ENCODE measurements around the gene NEK10. TPM values are rescaled to one million over a fixed set of nuclear protein-coding genes. Genes with fewer than 3 reads are reported as not detected.

Gene NEK10
- total RNA-seq, 1 experiment from 2014 or later, result 1.1 TPM

DNA sequence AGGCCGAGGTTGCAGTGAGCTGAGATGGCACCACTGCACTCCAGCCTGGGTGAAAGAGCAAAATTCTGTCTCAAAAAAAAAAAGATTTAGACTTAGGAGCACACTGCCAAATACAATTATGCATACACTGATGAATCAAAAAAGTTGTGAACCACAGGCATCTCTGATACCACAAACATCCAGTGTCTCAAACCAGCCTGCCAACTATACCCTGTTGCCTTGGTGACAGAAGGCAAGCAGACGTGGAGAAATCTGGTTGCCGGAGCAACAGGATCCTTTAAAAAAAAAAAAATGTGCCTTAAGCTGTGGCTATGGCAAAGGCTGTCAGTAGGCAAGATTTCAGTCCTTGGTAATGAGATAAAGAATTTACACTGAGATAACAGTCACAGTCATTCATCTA, 202.3 kb downstream of the NEK10 start:
- H3K4me1 ChIP-seq, result no peaks in the 10 kb centered on the region
- H3K36me3 ChIP-seq, result no peaks in the 10 kb centered on the region
- H3K27ac ChIP-seq, result no peak overlapping the region
- H3K27me3 ChIP-seq, result no peaks in the 10 kb centered on the region
- DNase-seq, result peak; percentile 35 to 36
- no peak overlapping the region for H3K4me3 ChIP-seq
- H3K9me3 ChIP-seq (replicated peaks), result no peaks in the 10 kb centered on the region

DNA sequence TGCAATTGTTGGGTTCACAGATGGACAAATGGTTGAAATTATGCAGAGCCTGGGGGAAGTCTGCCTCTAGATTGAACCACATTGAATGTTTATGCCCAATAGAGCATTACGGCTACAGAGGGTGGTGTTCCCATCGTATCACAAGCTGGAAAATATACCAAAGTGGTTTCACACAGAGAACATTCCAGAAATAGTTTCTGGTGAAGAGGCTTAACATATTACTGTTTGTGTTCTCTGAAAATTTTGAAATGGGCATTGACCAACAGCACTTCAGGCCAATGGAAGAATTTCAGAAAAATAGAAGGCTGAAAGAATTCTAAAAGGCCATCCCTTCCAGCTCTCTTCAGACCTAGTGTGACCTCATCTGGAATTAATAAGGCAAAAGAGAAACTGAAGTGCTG, 203.9 kb downstream of the NEK10 start:
- no peaks in the 10 kb centered on the region for H3K4me1 ChIP-seq
- no peaks in the 10 kb centered on the region for H3K9me3 ChIP-seq (replicated peaks)
- DNase-seq, result peak; percentile 8 to 26
- H3K36me3 ChIP-seq, result no peaks in the 10 kb centered on the region
- no peak overlapping the region for H3K27ac ChIP-seq
- no peak overlapping the region for H3K4me3 ChIP-seq
- H3K27me3 ChIP-seq, result no peaks in the 10 kb centered on the region

DNA sequence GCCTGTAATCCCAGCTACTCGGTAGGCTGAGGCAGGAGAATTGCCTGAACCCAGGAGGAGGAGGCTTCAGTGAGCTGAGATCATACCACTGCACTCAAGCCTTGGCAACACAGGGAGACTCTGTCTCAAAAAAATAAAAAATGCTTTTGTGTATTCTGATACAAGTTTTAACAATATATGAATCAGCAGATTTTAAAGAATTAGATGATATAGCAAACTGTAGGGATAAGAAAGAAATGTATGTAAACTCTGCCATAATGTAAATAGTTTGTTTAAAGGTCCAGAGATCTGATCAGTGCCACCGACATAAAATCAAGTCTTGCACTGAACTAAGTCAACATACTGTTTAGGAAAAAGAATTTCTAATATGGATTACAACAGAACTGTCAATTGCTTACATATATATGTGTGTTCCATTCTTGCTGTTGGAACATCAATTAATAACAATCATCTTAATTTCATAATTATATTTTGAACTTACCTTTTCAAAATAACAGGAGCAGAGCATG, 208.3 kb downstream of the NEK10 start:
- Histone ChIP-seq H3K4me1 (no peaks in the 10 kb centered on the region), H3K4me3 (no peak overlapping the region), H3K36me3 (no peaks in the 10 kb centered on the region), H3K27me3 (no peaks in the 10 kb centered on the region), H3K9me3 (replicated peaks) (no peaks in the 10 kb centered on the region), H3K27ac (no peak overlapping the region)
- DNase-seq, result no peak

DNA sequence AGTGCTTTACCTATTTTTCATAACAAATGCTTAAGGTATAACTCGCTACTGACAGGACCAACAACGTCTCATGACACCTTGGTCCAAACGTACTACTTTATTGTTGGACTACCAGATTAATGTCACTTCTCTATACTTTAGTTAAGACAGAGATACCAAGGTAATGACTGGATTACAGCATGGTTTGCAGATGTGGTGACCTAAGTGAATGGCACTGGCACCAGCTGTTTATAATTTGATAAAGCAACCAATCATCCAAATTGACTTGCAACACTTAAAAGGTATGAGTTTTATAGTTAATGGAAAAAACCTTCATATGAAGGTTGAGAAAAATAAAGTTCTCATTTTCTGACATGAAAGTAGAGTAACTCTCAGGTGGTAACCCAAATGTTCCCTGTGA, 209.0 kb downstream of the NEK10 start:
- Histone ChIP-seq H3K4me1 (no peaks in the 10 kb centered on the region), H3K9me3 (replicated peaks) (no peaks in the 10 kb centered on the region), H3K36me3 (no peaks in the 10 kb centered on the region), H3K4me3 (no peak overlapping the region), H3K27ac (no peak overlapping the region), H3K27me3 (no peaks in the 10 kb centered on the region)
- no peak for DNase-seq

DNA sequence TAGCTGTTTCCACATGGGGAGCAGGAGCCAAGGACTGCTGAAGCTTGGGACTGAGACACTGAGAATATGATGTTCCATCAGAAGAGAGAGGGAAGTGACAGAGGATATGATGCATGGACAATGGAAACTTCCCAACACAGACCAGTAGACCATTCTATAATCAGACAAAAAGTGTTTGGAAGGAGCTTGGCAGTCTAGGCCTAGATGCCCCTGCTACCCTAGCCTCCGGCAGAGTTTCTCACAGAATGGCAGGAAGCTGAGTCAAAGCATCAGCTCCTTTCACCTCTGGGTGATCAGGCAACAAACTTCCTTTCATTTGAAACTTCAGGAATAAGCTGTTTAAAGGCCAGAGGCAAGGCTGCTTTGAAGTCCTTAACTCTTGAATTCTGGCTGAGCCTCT, 222.0 kb downstream of the NEK10 start:
- DNase-seq, result no peak
- H3K4me3 ChIP-seq, result no peak overlapping the region

DNA sequence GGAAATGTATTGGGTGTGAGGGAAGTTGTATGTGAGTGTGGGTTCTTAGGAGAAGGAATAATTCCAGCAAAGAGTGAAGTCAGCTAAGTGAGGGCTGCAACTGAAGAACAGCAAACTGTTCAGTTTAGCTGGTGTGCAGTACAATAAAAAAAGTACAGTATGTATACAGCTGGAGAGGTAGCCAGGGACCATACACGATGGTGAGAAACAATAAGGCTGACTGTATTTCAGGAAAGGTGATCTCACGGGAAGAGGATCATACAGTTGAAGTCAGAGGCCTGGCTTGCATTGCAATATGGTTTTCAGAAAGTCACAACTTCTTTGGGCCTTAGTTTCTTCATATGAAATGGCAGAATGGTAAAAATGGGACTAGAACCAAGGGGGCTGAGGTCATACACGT, 222.4 kb downstream of the NEK10 start:
- no peak overlapping the region for H3K4me3 ChIP-seq
- H3K9me3 ChIP-seq (replicated peaks), result no peaks in the 10 kb centered on the region
- no peaks in the 10 kb centered on the region for H3K4me1 ChIP-seq
- H3K36me3 ChIP-seq, result no peaks in the 10 kb centered on the region
- no peaks in the 10 kb centered on the region for H3K27me3 ChIP-seq
- H3K27ac ChIP-seq, result no peak overlapping the region
- DNase-seq, result no peak

More for the DNA sequence above, 222.0 kb downstream of the NEK10 start:
- Histone ChIP-seq H3K27me3 (no peaks in the 10 kb centered on the region), H3K4me1 (no peaks in the 10 kb centered on the region), H3K27ac (no peak overlapping the region), H3K9me3 (replicated peaks) (no peaks in the 10 kb centered on the region), H3K36me3 (no peaks in the 10 kb centered on the region)

DNA sequence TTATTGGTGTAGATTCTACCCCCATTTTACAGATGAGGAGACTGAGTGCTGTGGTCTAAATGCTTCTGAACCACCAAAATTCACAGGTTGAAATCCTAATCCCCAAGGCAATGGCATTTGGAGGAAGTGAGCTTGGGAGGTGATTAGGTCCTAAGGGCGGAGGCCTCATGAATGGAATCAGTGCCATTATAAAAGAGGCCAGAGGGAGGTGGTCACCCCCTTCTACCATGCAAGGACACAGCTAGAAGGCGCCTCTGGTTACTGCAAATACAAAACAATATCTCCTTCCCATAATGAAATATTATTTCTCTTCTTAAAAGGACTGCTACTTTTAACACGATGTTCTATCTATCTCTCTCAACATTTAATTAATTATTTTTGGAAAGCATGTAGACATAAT, 223.5 kb downstream of the NEK10 start:
- H3K27ac ChIP-seq, result no peak overlapping the region
- H3K27me3 ChIP-seq, result no peaks in the 10 kb centered on the region
- no peaks in the 10 kb centered on the region for H3K9me3 ChIP-seq (replicated peaks)
- DNase-seq, result no peak
- H3K4me1 ChIP-seq, result no peaks in the 10 kb centered on the region
- no peaks in the 10 kb centered on the region for H3K36me3 ChIP-seq
- H3K4me3 ChIP-seq, result no peak overlapping the region

DNA sequence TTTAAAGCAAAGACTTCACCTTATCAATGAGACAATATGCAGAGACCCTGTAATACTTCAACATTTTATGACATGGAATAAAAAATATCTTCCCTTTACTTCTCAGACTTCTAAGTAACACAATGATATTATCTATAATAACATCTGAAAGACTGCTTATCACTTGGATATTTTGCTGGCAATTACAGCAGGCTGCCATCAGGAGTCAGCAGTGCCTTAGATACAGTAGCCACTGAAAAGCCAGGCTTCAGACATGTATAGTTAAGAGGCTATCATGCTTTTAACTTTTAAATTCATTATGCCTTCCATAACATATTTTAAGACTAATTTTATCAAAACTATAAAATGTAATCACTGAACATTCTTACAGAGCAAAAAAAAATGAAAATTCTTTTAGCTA, 227.5 kb downstream of the NEK10 start:
- peak in 1 of 2 experiments; percentile 52 for DNase-seq
- Histone ChIP-seq H3K27me3 (peaks cover under 1% of the 10 kb centered on the region; the same call in 1 of the 2 replicates), H3K27ac (no peak overlapping the region)

DNA sequence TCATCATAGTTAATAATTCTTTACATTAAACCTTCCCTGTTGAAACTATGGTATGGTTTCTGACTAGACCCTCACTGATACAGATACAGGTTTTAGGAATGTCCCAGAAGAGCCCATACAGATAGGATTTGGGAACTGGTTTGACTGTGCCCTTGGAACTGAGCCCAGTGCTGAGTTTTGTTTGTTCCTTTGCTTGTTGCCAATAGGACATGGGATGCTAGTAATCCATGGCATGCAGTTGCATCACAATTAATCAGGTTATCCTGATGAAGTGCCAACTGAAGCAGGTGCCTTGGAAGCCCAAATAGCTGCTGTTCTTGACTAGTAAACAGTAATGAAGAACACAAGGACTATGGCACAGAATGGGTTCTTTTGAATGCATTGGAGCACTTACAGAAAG, 230.6 kb downstream of the NEK10 start:
- no peak overlapping the region for H3K4me3 ChIP-seq
- no peaks in the 10 kb centered on the region for H3K9me3 ChIP-seq (replicated peaks)
- peaks cover 3% of the 10 kb centered on the region; the same call in 1 of the 2 replicates for H3K27me3 ChIP-seq
- H3K4me1 ChIP-seq, result no peaks in the 10 kb centered on the region
- H3K36me3 ChIP-seq, result no peaks in the 10 kb centered on the region
- DNase-seq, result no peak
- no peak overlapping the region for H3K27ac ChIP-seq

More for the DNA sequence above, 227.5 kb downstream of the NEK10 start:
- H3K4me1 ChIP-seq, result no peaks in the 10 kb centered on the region
- H3K9me3 ChIP-seq (replicated peaks), result no peaks in the 10 kb centered on the region
- H3K36me3 ChIP-seq, result no peaks in the 10 kb centered on the region
- no peak overlapping the region for H3K4me3 ChIP-seq

DNA sequence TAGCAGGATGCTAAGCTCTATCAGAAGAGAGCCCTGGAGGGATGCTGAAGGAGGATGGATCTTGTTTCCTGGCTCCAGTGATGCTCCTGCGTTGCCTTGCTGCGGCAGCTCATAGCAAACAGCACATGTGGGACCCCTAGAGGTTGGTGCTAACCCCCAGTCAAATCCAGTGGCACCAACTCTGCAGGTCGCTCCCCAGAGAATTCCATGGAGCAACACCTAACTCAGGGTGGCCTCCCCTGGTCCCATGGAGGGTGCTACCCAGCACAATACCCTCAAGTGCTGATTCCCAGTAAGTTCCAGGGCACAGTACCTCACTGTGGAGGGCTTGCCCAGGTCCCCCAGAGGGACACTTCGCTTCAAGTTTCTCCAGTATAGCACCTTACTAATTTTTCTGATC, 231.2 kb downstream of the NEK10 start:
- no peak overlapping the region for H3K27ac ChIP-seq
- DNase-seq, result no peak
- no peak overlapping the region for H3K4me3 ChIP-seq
- H3K9me3 ChIP-seq (replicated peaks), result no peaks in the 10 kb centered on the region
- peaks cover 3% of the 10 kb centered on the region; the same call in 1 of the 2 replicates for H3K27me3 ChIP-seq
- H3K4me1 ChIP-seq, result no peaks in the 10 kb centered on the region
- H3K36me3 ChIP-seq, result no peaks in the 10 kb centered on the region

DNA sequence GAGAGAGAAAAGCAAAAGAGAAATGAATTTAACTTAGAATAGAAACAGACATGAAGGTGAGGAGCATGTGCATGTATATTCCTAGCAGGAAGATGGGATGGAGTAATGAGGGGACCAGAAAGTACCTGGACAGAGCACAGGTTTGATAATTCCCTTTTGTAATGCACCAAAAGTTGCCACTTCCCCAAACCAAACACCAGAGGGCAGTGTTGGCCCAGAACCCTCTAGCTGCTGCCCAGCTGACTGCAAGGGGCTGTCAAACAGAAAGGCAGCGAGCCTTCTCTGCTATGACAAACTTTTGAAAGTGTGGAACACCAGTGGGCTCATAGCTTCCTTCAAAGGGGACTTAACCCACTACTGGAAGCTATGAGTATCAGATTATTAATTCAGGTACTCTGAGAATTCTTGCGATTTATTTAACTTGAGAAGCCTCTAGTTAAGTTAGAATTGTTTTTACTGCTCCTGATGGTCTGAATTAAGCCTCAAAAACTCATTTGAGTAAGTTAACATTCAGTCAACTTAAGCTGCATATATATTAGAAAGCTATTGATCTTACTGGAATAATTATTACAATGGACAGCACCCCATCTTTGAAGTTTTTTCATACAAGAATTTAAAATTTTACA, 234.9 kb downstream of the NEK10 start:
- DNase-seq, result peak; percentile 52 to 86
- Histone ChIP-seq H3K4me1 (no peaks in the 10 kb centered on the region), H3K36me3 (no peaks in the 10 kb centered on the region), H3K4me3 (no peak overlapping the region), H3K27ac (no peak overlapping the region), H3K27me3 (peaks cover 3% of the 10 kb centered on the region; the same call in 1 of the 2 replicates), H3K9me3 (replicated peaks) (no peaks in the 10 kb centered on the region)

DNA sequence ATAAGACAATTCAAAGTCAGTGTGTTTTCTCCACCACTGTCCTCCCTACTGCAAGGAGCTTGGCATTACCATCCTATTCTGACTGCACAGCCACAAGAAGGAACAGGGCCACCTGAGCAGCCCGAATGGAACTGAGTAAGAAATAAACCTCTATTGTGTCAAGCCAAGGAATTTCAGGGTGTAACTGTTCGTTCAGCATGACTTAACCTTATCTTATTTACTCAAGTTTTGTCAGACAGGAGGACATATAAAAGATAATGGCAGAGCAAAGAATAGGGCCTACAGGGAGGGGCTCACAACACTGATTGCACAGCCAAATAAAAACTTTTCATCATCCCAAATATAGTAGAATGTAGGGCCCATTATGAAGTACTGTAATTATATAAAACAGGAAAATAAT, 236.1 kb downstream of the NEK10 start:
- H3K36me3 ChIP-seq, result no peaks in the 10 kb centered on the region
- no peak overlapping the region for H3K4me3 ChIP-seq

DNA sequence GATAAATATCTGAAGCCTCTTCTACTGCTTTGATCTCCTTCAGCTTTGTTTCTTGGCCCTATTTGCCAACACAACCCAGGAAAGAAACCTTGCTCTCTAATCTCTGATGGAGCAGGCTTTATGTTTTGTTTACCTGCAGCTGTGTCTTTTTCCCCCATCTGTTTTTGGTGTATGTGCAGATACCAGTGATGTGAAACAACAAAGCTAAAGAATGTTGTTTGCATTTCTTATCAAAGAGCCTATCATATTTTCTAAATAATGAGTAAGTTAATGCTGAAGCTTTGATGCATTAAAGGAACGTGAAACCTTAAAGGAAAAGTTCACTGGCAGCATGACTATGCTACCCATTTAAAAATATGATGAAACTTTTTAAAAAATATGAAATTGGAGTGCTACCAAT, 238.4 kb downstream of the NEK10 start:
- H3K27ac ChIP-seq, result no peak overlapping the region
- H3K9me3 ChIP-seq (replicated peaks), result no peaks in the 10 kb centered on the region
- H3K36me3 ChIP-seq, result no peaks in the 10 kb centered on the region
- no peak for DNase-seq
- H3K4me1 ChIP-seq, result no peaks in the 10 kb centered on the region
- H3K4me3 ChIP-seq, result no peak overlapping the region
- no peaks in the 10 kb centered on the region for H3K27me3 ChIP-seq

More for the DNA sequence above, 236.1 kb downstream of the NEK10 start:
- Histone ChIP-seq H3K27ac (no peak overlapping the region), H3K27me3 (peaks cover 3% of the 10 kb centered on the region; the same call in 1 of the 2 replicates), H3K4me1 (no peaks in the 10 kb centered on the region), H3K9me3 (replicated peaks) (no peaks in the 10 kb centered on the region)
- DNase-seq, result no peak

DNA sequence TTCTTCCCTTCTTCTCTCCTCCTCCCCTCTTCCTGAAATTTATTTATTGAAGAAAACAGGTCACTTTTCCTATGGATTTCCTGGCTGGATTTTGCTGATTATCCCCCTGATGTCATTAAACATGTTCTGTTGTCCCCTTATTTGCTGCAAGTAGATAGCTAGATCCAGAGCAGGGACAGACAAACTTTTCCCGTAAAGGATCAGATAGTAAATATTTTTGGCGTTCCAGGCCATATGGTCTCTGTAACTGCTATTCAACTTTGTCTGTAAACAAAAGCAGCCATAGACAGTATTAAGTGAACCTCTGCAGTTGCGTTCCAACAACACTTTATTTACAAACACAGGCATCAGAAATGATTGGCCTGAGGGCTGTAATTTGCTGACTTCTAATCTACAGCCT, 241.3 kb downstream of the NEK10 start:
- no peaks in the 10 kb centered on the region for H3K4me1 ChIP-seq
- H3K27me3 ChIP-seq, result no peaks in the 10 kb centered on the region
- no peaks in the 10 kb centered on the region for H3K36me3 ChIP-seq
- no peaks in the 10 kb centered on the region for H3K9me3 ChIP-seq (replicated peaks)
- no peak for DNase-seq
- no peak overlapping the region for H3K4me3 ChIP-seq
- H3K27ac ChIP-seq, result no peak overlapping the region

DNA sequence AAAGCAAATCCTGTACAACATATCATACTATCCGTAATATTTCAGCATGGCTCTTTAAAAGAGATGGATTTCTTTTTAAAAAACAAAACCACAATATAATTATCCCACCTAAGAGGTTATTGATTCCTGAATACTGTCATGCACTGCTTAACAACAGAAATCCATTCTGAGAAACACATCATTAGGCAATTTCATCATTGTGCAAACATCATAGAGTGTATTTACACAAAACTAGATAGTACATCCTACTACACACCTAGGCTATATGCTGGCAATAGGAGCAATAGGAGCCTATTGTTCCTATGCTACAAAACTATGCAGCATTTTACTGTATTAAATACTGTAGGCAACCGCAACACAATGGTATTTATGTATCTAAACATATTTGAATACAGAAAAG, 242.0 kb downstream of the NEK10 start:
- Histone ChIP-seq H3K4me1 (no peaks in the 10 kb centered on the region), H3K27me3 (no peaks in the 10 kb centered on the region), H3K36me3 (no peaks in the 10 kb centered on the region), H3K9me3 (replicated peaks) (no peaks in the 10 kb centered on the region), H3K4me3 (no peak overlapping the region), H3K27ac (no peak overlapping the region)
- no peak for DNase-seq

Data from SJCRH30 (cell line).